ENCODE measurements around the gene HNRNPF.

Gene HNRNPF

GRCh38 chr10:43336061-43336460, 72.9 kb downstream of the HNRNPF start:
- H3K27me3 ChIP-seq (ENCODE audit: control insufficient read depth, insufficient read depth, low read length) = no peaks in the 10 kb centered on the region
- H3K9ac ChIP-seq (ENCODE audit: low read length) = no peak overlapping the region
- H3K9me3 ChIP-seq (ENCODE audit: control insufficient read depth, low read length) = no peaks in the 10 kb centered on the region
- H3K4me3 ChIP-seq (ENCODE audit: low read length) = no peak overlapping the region
- peaks cover 11% of the 10 kb centered on the region for H3K4me1 ChIP-seq (ENCODE audit: control insufficient read depth, insufficient read depth, low read length)
- no peaks in the 10 kb centered on the region for H3K36me3 ChIP-seq (ENCODE audit: control insufficient read depth, insufficient read depth, low read length)

Measured in mucosa of stomach (tissue), 1 donor.